RPMI8226 (cell line): ENCODE results near the gene SLC7A9.
"Not testable (repeated sequence)": the region's sequence is repeated elsewhere in the genome, so short reads cannot be mapped to it uniquely, and the experiment has no call there.

Source experiments
- DNase-seq: peaks from one replicate; pipeline ENCODE4 v3.0.0-alpha.2; 2015

SLC7A9 gene

GRCh38 chr19:32824191-32824751 lies 45.3 kb downstream of the SLC7A9 start:
- DNase-seq: no peak

GRCh38 chr19:32823747-32824102 lies 45.8 kb downstream of the SLC7A9 start:
- DNase-seq: no peak

GRCh38 chr19:32822916-32823746 lies 46.4 kb downstream of the SLC7A9 start:
- DNase-seq: no peak

DNA sequence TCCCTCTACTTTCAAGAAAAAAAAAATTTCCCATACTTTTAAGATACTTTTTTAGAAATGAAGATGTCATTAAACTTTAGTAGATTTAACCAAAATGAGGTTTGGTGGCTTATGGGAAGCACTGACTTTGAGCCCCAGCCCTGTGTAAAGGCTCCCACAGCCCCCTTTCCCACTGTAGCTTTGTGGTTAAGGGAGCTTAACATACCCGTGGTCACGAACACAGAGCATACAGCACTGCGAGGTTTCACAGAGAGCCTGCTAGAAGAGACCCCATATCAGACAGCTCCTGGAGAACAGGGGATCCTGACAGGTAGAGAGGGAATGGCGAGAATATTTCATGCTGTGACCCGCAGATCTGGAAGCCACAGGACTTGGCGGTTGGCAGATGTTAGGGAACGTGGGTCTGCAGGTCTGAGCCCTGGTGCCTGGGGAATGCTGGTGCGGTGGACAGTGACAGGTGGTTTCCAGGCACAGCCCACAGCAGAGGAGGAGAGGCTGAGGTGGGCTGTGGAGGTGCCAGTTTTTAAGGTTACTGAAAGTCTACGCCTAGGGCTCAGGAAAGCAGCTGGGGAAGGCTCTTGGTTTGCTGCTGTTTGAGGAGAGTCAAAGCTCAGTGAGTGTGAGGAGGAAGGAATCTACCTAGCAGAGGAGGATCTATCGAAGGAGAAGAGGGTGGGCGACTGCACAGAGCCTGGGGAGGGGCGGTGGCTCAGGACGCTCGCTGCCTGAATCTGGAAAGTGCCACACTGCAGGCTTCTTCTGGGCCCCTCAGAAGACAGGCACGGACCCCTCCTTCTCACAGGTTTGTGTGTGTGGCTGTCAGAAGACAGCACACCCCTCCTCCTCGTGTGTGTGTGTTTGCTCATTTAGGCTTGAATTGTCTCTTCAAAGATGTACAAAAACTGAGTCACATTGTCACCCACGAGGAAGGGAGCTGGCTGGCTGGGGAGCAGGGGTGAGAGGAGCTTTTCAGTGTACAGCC lies 49.9 kb downstream of the SLC7A9 start:
- DNase-seq: no peak

DNA sequence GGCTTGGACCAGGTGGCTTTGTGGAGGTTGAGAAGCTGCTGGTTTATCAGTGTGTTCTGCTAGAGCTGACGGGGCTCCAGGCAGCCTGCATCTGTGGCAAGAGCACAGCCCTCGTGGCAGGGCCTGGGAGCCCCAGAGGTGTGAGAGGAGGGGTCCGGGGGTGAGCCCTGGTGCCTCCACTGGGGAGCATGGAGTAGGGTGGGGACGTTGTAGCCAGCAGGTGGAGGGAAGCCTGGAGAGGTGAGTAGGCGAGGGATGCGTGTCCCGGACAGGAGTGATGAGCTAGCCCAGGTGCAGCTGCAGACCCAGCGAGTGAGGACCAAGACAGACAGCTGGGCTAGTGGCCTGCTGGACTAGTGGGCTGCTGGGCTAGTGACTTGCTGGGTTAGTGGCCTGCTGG lies 51.0 kb downstream of the SLC7A9 start:
- DNase-seq: no peak

- DNase-seq: no peak
Observed at GRCh38 chr19:32817569-32818476, 51.7 kb downstream of the SLC7A9 start.

- no peak for DNase-seq
Observed at GRCh38 chr19:32816555-32817099, 52.9 kb downstream of the SLC7A9 start.

DNA sequence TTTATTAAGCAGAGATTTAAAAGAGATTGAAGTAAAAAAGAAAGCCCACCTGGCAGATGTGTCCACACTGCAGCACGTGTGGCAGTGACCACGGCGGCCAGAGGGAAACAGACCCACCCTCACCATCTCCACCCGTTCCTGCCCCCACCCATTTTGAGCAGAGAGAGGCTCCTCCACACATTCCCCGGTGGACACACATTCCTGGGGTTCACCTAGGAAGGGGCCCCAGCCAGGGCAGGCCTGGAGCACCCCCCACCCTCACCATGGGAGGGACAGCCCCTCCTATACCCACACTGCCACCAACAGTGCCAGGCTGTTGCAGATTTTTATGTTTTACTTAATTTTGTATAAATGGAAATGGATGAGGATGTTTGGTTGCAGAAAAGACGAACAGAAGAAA lies 54.9 kb downstream of the SLC7A9 start:
- DNase-seq: no peak

DNA sequence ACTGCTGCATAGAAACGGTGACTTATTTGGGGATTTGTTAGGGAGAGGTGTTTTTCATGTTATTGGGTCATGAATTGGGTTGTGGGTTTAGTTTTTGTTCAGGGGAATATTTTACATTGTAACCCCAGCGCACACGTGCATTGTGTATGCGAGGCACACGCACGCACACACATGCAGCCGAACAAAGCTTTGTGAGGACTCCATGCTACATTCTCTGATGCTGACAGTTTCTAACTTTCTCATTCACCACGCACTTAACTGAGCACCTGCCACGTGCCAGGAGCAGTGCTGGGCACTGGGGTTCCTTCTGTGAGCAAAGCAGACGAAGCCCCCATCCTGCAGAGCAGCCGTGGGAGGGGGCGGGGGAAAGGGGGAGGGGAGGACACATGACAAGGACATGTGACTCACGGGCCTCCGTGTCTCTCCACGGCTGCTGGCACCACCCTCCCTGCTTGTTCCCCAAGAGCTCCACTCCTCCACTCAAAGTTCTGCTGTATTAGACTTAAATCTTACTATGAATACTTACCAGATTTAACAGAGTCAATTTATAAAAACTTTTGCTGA lies 55.6 kb downstream of the SLC7A9 start:
- no peak for DNase-seq

GRCh38 chr19:32812571-32812970 lies 57.0 kb downstream of the SLC7A9 start:
- DNase-seq: no peak

DNA sequence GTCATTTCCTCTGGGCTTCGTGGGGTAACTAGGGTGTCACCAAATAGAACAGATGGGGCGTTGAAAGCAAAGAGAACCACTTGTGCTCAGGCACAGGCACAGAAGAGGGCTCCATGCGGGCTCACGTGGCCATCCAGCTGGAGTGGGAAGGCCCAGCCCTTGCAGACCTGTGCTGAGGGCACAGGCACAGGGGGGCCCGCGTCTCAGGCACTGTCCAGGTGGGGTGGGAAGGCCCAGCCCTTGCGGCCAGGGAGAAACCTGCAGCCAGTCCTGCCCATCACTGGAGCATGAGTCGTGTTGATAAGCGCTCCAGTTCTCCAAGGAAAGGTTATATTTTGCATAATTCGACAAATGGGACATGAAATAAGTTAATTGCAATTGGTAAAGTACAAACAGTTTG lies 57.5 kb downstream of the SLC7A9 start:
- no peak for DNase-seq

DNA sequence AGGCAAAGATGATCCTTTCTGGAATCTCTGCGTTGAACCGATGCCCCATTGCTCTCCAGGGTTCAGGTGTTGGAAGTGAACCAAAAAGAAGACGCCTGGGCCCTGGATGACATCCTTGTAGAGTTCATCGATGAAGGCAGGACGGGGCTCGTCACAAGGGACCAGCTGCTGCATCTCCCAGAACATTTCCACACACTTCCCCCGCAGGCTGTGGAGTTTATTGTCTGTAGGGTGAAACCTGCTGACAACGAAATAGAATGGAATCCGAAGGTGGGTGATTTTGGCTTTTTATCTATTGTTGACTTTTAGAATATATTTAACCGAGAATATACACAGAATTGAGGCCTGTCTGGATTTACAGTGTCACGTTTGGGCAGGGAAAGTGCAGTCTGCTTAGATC lies 58.4 kb downstream of the SLC7A9 start:
- DNase-seq: no peak

DNA sequence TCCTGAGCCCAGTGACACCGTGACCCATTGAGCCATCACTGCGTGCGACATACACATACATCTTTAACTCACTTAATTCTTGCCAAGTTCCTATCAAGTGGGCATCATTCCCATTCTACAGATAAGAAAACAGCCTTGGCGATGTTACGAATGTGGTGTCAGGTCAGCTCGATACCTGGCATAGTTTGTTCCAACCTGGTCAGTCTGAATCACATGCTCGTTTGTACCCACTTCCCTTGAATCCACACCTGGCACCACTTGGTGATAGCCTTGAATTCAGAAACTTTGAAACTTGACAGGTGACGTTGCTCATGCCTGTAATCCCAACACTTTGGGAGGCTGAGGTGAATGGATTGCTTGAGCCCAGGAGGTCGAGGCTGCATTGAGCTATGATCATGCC lies 59.1 kb downstream of the SLC7A9 start:
- no peak for DNase-seq

GRCh38 chr19:32809754-32810153 lies 59.8 kb downstream of the SLC7A9 start:
- peak; percentile 54 for DNase-seq

DNA sequence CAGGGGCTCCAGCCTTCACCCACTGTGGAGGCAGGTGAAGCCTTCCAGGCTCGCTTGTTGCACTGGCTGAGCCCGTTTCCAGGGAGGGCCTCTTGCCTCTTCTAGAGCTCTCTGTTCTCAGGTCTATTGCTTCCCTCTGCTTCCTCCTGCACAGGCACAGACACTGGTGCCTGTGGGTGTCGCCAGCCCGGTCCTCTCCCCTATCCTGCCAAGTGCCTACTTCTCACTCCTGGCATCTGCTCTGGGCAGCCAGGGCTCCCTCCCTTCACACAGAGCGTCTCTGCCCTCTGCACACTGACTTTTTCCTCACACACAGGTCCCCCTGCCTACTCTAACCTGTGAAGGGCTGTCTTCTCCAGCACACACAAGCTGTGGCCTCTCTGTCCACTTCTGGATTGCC lies 60.3 kb downstream of the SLC7A9 start:
- peak; percentile 50 for DNase-seq

- no peak for DNase-seq
Observed at GRCh38 chr19:32808236-32808635, 61.3 kb downstream of the SLC7A9 start.

DNA sequence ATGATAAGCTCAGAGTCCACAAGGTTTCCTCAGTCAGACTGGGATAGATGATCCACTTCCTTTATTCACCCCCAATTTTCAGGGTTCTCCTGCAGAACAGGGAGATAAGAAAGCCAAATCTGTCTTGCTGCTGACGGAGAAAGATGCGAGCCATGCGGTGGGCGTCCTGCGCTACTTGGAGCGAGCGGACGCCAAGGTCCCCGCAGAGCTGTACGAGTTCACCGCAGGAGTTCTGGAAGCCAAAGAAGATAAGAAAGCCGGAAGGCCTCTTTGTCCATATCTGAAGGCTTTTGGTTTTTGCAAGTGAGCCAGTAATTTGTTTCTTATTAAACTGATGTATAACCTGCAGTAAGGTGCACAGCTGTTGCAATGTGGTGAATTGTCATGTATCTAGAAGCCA lies 66.7 kb downstream of the SLC7A9 start:
- DNase-seq: no peak

GRCh38 chr19:32800754-32801153 lies 68.8 kb downstream of the SLC7A9 start:
- DNase-seq: no peak

- DNase-seq: no peak
Observed at GRCh38 chr19:32800191-32800590, 69.4 kb downstream of the SLC7A9 start.

DNA sequence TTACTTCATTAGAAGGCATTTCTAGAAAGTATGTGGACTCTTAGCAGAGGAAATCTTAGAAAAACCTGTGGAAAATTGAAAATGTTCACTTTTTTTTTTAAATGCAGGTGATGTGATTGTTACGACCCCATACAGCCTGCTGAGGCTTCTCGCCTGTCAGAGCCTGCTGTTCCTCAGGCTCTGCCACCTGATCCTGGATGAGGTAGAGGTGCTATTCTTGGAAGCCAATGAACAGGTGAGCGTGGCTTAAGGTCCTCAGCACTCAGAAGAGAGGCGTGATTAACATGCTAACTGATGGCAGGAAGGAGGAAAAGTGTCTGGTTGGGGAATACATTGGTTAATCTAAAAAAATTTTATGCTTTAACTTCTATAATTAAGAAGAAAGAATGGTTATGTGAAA lies 71.4 kb downstream of the SLC7A9 start:
- no peak for DNase-seq

DNA sequence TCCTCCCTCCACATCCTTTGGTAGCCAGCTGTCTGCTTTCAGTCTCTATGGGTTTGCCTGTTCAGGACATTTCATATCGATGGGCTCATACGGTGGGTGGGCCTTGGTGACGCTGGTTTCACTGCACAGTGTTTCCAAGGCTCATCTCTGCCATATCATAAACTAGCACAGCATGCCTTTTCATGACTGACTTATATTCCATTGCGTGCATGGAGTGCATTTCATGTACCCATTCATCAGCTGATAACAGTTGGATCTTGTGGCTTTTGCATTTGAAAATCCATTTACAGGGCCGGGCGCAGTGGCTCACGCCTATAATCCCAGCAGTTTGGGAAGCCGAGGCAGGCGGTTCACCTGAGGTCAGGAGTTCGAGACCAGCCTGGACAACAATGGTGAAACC lies 80.1 kb downstream of the SLC7A9 start:
- DNase-seq: no peak

DNA sequence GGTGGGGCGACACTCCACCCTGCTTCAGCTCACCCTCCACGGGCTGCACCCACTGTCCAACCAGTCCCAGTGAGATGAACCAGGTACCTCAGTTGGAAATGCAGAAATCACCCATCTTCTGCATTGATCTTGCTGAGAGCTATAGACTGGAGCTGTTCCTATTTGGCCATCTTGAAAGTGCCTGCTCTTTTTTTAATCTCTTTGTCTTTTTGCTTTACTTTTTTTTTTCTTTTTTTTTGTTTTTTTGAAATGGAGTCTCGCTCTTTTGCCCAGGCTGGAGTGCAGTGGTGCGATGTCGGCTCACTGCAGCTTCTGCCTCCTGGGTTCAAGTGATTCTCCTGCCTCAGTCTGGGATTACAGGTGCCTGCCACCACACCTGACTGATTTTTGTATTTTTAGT lies 81.7 kb downstream of the SLC7A9 start:
- not testable (repeated sequence) for DNase-seq
